Medulla oblongata (tissue), 1 donor: ENCODE data around the gene OR10C1.

Experiments
- DNase-seq: peaks from one replicate; pipeline ENCODE4 v3.0.0-alpha.2; 2015; ENCODE audit errors: extremely low spot score

OR10C1 gene

GRCh38 chr6:29477923-29478450 is 38.9 kb downstream of the OR10C1 start:
- DNase-seq = no peak

- DNase-seq = no peak
Measured at GRCh38 chr6:29478740-29479139, 39.6 kb downstream of the OR10C1 start.

DNA sequence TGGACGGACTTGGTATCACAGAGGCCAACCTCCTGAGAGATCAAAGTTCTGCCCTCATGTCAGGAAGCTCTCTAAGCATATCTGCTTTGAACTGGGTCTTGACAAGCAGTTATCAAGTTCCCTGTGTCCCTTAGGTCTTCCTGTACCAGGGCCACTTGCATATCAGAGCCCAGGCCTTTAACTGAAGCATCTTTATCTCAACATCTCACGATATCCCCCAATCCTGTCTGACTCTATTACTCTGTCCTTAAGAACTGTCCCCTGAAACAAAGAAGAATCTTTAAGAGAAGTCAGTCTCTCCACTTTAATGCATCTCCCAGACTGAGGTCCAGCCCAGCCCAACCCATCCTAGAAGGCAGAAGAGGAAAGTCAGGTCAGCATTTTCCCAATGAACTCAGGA is 40.5 kb downstream of the OR10C1 start:
- no peak for DNase-seq

DNA sequence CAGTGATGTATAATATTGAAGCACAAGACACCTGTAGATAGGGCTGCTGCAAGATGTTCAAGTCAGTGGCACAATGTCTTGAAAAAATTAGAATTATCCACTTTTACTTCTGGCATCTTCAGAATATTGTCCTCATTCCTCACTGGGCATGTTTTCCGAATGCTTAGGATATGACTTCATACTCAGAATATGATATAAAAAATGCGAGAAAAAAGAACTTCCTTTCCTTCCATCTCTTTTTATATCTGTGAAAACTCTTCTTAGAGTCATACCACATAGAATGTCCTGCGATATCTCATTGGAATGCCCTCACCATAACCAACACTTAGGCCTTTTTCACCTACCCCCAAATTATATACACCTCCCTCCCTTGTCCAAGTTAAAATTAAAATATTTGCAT is 44.1 kb downstream of the OR10C1 start:
- no peak for DNase-seq

- no peak for DNase-seq
Measured at GRCh38 chr6:29483735-29484134, 44.6 kb downstream of the OR10C1 start.

- DNase-seq = no peak
Measured at GRCh38 chr6:29486577-29486976, 47.5 kb downstream of the OR10C1 start.

DNA sequence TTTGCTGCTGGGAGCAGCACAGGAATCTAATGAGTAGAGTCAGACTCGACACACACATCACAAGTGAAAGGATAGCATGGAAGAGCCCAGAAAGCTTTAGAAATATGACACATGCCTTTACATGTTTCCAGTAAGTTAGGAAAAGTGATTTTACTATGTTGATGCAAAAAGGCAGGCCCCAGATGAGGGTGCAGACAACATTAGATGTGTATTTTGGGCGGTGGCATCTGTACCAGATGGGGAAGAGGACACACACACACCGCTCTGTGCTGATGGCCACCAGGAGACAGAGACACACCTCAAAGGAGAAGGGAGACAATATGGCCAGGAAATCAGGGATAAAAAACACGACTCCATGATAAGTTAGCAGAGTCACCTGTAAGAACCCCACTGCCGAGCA is 48.0 kb downstream of the OR10C1 start:
- DNase-seq = no peak

- no peak for DNase-seq
Measured at GRCh38 chr6:29487660-29488059, 48.6 kb downstream of the OR10C1 start, which contains the start of gene MAS1L. TSS of gene MAS1L (minus strand) at chr6:29487956. CDS start at chr6:29487902, 54 bp downstream.

- no peak for DNase-seq
Measured at GRCh38 chr6:29488874-29489273, 49.8 kb downstream of the OR10C1 start.

GRCh38 chr6:29489286-29489685 is 50.2 kb downstream of the OR10C1 start:
- DNase-seq = no peak

GRCh38 chr6:29490055-29490454 is 50.9 kb downstream of the OR10C1 start:
- no peak for DNase-seq

GRCh38 chr6:29490552-29490951 is 51.4 kb downstream of the OR10C1 start:
- DNase-seq = no peak
